ENCODE results near the gene MAPKAPK3. TPM values are rescaled to one million over a fixed set of nuclear protein-coding genes. Genes with fewer than 3 reads are reported as not detected.

The MAPKAPK3 gene
- total and polyA plus RNA-seq, 2 donors (not counting 3 experiments of a cell fraction or from before 2014, with no cell fraction given): 21.3 to 30.5 TPM

- Histone ChIP-seq H2AFZ (ENCODE audit: low read depth, low read length) (no peak overlapping the region), H3K9ac (replicated peaks; ENCODE audit: extremely low read depth, insufficient read depth, low read length) (no peak overlapping the region), H3K27ac (ENCODE audit: insufficient read depth, low read depth, low read length) (no peak overlapping the region), H3K79me2 (ENCODE audit: control insufficient read depth, insufficient read depth, low read length) (no peaks in the 10 kb centered on the region), H3K4me2 (ENCODE audit: insufficient read depth, low read length) (no peak overlapping the region), H4K20me1 (replicated peaks; ENCODE audit: control insufficient read depth, extremely low read depth, insufficient read depth, low read length) (no peaks in the 10 kb centered on the region), H3K27me3 (ENCODE audit: control insufficient read depth in 2 of 2, insufficient read depth in 2 of 2, low read length in 2 of 2) (no peaks in the 10 kb centered on the region), H3K4me1 (ENCODE audit: control insufficient read depth, extremely low read depth, insufficient read depth, low read length) (no peaks in the 10 kb centered on the region), H3K9me3 (replicated peaks; ENCODE audit: control insufficient read depth, insufficient read depth, low read length) (no peaks in the 10 kb centered on the region), H3K4me3 (replicated peaks in 1 of 3; ENCODE audit: insufficient read depth in 1 of 3, low read depth in 1 of 3, low read length in 3 of 3) (no peak overlapping the region), H3K9me1 (replicated peaks; ENCODE audit: control insufficient read depth, extremely low read depth, insufficient read depth, low read length) (no peaks in the 10 kb centered on the region), H3K36me3 (ENCODE audit: control insufficient read depth in 2 of 2, extremely low read depth in 1 of 2, insufficient read depth in 2 of 2, low read length in 2 of 2) (peaks cover 0 to 1% of the 10 kb centered on the region in 2 experiments)
- ChIA-PET POLR2A (no interaction called here), CTCF (no interaction called here)
- intact Hi-C loops (cut with micrococcal nuclease): no loop called here
- TF ChIP-seq EZH2 (IDR thresholded peaks at IDR 0.05; ENCODE audit: borderline replicate concordance, low read depth, low read length, severe bottlenecking) (no peak), MYC (IDR thresholded peaks at IDR 0.05; ENCODE audit: low read depth, low read length) (no peak), CTCF (IDR thresholded peaks at IDR 0.05; ENCODE audit: extremely low read depth in 1 of 2, insufficient read depth in 1 of 2, low read depth in 1 of 2, low read length in 2 of 2) (no peak), FOS (IDR thresholded peaks at IDR 0.05; ENCODE audit: borderline replicate concordance, insufficient read depth, low read length) (no peak), GATA2 (IDR thresholded peaks at IDR 0.05; ENCODE audit: insufficient read depth, insufficient read length, low read depth, low read length) (no peak), JUN (IDR thresholded peaks at IDR 0.05; ENCODE audit: borderline replicate concordance, insufficient read depth, insufficient read length, low read depth) (no peak), POLR2A (IDR thresholded peaks at IDR 0.05; ENCODE audit: low read depth, low read length) (no peak), POLR2AphosphoS5 (IDR thresholded peaks at IDR 0.05; ENCODE audit: insufficient read depth, low read depth, low read length) (no peak), MAX (IDR thresholded peaks at IDR 0.05; ENCODE audit: insufficient read depth, insufficient read length) (no peak)
- no TSS peak for BruUV-seq (replicated peaks)
- DNase-seq (ENCODE audit: low read depth, low spot score): no peak
- no peak for FAIRE-seq
- dilution Hi-C loops (cut with MboI; ENCODE audit: extremely low pct_ligation_motif_present, low sequenced_read_pairs): no loop called here
These were observed 28.4 kb downstream of the MAPKAPK3 start for GRCh38 chr3:50645378-50645777.

Measured in endothelial cell of umbilical vein (primary cell).